ENCODE measurements around the gene FAM53B. TPM values are rescaled to one million over a fixed set of nuclear protein-coding genes. Genes with fewer than 3 reads are reported as not detected.

The FAM53B gene
- total and polyA plus RNA-seq, 4 experiments from 2014 or later = 7.3 to 60.7 (median 49.9) TPM

GRCh38 chr10:124677293-124677699 is 66.9 kb downstream of the FAM53B start:
- DNase-seq = no peak
- H3K36me3 Mint-ChIP-seq = peaks cover 33 to 58% of the 10 kb centered on the region in 2 donors
- H3K4me3 ChIP-seq (ENCODE audit: low read length in 2 of 2) = no peak overlapping the region
- H3K4me1 ChIP-seq (ENCODE audit: insufficient read depth, low read length) = peaks cover 96% of the 10 kb centered on the region
- H3K27ac Mint-ChIP-seq = peak overlapping the region; percentile 85 to 97 (median 92)
- H3K36me3 ChIP-seq (ENCODE audit: insufficient read depth, low read length) = peaks cover 22% of the 10 kb centered on the region
- H3K9me3 Mint-ChIP-seq = no peaks in the 10 kb centered on the region
- no peaks in the 10 kb centered on the region for H3K9me3 ChIP-seq (ENCODE audit: control insufficient read depth in 1 of 2, low read length in 2 of 2)
- H3K27me3 Mint-ChIP-seq = no peaks in the 10 kb centered on the region
- H3K4me3 Mint-ChIP-seq = peak overlapping the region in 7 of 8 donors; percentile 76 to 88 (median 80)
- peak overlapping the region; percentile 54 for H3K27ac ChIP-seq (ENCODE audit: low read depth, low read length)
- ChIA-PET CTCF (ENCODE audit: partially characterized antibody) (interaction anchor here (1.2 to 10.1 kb wide), 5 partner anchors 15 to 66 kb away, joined by 3 to 87 read pairs (median 6); no protein-coding TSS in a partner anchor), POLR2A (ENCODE audit: partially characterized antibody) (interaction anchor here (1.4 to 25.7 kb wide), 8 partner anchors 11 to 63 kb away, joined by 3 to 439 read pairs (median 44); no protein-coding TSS in a partner anchor)
- H3K27me3 ChIP-seq (ENCODE audit: insufficient read depth, low read length) = no peaks in the 10 kb centered on the region
- intact Hi-C loops (cut with micrococcal nuclease) = no loop called here
- H3K4me1 Mint-ChIP-seq = peaks cover 73 to 99% (median 89%) of the 10 kb centered on the region in 4 donors

- Mint-ChIP-seq H3K27ac (peak overlapping the region; percentile 81 to 97 (median 91)), H3K36me3 (peaks cover 28 to 58% of the 10 kb centered on the region in 2 donors), H3K4me3 (peak overlapping the region in 7 of 8 donors; percentile 12 to 82 (median 63)), H3K27me3 (no peaks in the 10 kb centered on the region), H3K4me1 (peaks cover 77 to 100% (median 95%) of the 10 kb centered on the region in 4 donors), H3K9me3 (no peaks in the 10 kb centered on the region)
- intact Hi-C loops (cut with micrococcal nuclease) = no loop called here
- Histone ChIP-seq H3K9me3 (ENCODE audit: control insufficient read depth in 1 of 2, low read length in 2 of 2) (no peaks in the 10 kb centered on the region), H3K27me3 (ENCODE audit: insufficient read depth, low read length) (no peaks in the 10 kb centered on the region), H3K27ac (ENCODE audit: low read depth, low read length) (peak overlapping the region; percentile 54), H3K4me1 (ENCODE audit: insufficient read depth, low read length) (peaks cover 97% of the 10 kb centered on the region), H3K36me3 (ENCODE audit: insufficient read depth, low read length) (peaks cover 15% of the 10 kb centered on the region), H3K4me3 (ENCODE audit: low read length in 2 of 2) (no peak overlapping the region)
- ChIA-PET CTCF (ENCODE audit: partially characterized antibody) (interaction anchor here (0.9 to 10.1 kb wide), 8 partner anchors 15 to 136 kb away, joined by 3 to 87 read pairs (median 6); no protein-coding TSS in a partner anchor), POLR2A (ENCODE audit: partially characterized antibody) (interaction anchor here (0.9 to 25.7 kb wide), 9 partner anchors 10 to 64 kb away, joined by 3 to 439 read pairs (median 15); no protein-coding TSS in a partner anchor)
- no peak for DNase-seq
These were observed 67.6 kb downstream of the FAM53B start for GRCh38 chr10:124676416-124677062.

- ChIA-PET CTCF (ENCODE audit: partially characterized antibody) (interaction anchor here (1.3 to 10.1 kb wide), 5 partner anchors 14 to 135 kb away, joined by 3 to 87 read pairs (median 20); no protein-coding TSS in a partner anchor), POLR2A (ENCODE audit: partially characterized antibody) (interaction anchor here (0.9 to 25.7 kb wide), 9 partner anchors 13 to 65 kb away, joined by 3 to 439 read pairs (median 15); no protein-coding TSS in a partner anchor)
- Histone ChIP-seq H3K4me3 (ENCODE audit: low read length in 2 of 2) (no peak overlapping the region), H3K27me3 (ENCODE audit: insufficient read depth, low read length) (no peaks in the 10 kb centered on the region), H3K36me3 (ENCODE audit: insufficient read depth, low read length) (peaks cover 8% of the 10 kb centered on the region), H3K27ac (ENCODE audit: low read depth, low read length) (peak overlapping the region; percentile 54), H3K9me3 (ENCODE audit: control insufficient read depth in 1 of 2, low read length in 2 of 2) (no peaks in the 10 kb centered on the region), H3K4me1 (ENCODE audit: insufficient read depth, low read length) (peaks cover 100% of the 10 kb centered on the region)
- Mint-ChIP-seq H3K27me3 (no peaks in the 10 kb centered on the region), H3K9me3 (no peaks in the 10 kb centered on the region), H3K4me1 (peaks cover 81 to 100% (median 97%) of the 10 kb centered on the region in 4 donors), H3K36me3 (peaks cover 21 to 51% of the 10 kb centered on the region in 2 donors), H3K4me3 (peak overlapping the region in 7 of 8 donors; percentile 48 to 82 (median 56)), H3K27ac (peak overlapping the region; percentile 73 to 97 (median 85))
- intact Hi-C loops (cut with micrococcal nuclease) = no loop called here
- no peak for DNase-seq
These were observed 68.4 kb downstream of the FAM53B start for GRCh38 chr10:124675824-124676223.

- H3K27ac Mint-ChIP-seq = peak overlapping the region; percentile 20 to 97 (median 92)
- Histone ChIP-seq H3K36me3 (ENCODE audit: insufficient read depth, low read length) (peaks cover 3% of the 10 kb centered on the region), H3K9me3 (ENCODE audit: control insufficient read depth in 1 of 2, low read length in 2 of 2) (no peaks in the 10 kb centered on the region), H3K4me1 (ENCODE audit: insufficient read depth, low read length) (peaks cover 100% of the 10 kb centered on the region), H3K27ac (ENCODE audit: low read depth, low read length) (no peak overlapping the region), H3K4me3 (ENCODE audit: low read length in 2 of 2) (no peak overlapping the region), H3K27me3 (ENCODE audit: insufficient read depth, low read length) (no peaks in the 10 kb centered on the region)
- no peaks in the 10 kb centered on the region for H3K27me3 Mint-ChIP-seq
- H3K4me1 Mint-ChIP-seq = peaks cover 81 to 100% (median 97%) of the 10 kb centered on the region in 4 donors
- H3K4me3 Mint-ChIP-seq = peak overlapping the region in 6 of 8 donors; percentile 22 to 77 (median 64)
- intact Hi-C loops (cut with micrococcal nuclease) = no loop called here
- CTCF ChIA-PET (ENCODE audit: partially characterized antibody) = interaction anchor here (1.3 to 10.1 kb wide), 6 partner anchors 13 to 135 kb away, joined by 3 to 87 read pairs (median 17); no protein-coding TSS in a partner anchor
- peaks cover 16 to 50% of the 10 kb centered on the region in 2 donors for H3K36me3 Mint-ChIP-seq
- DNase-seq = no peak
- POLR2A ChIA-PET (ENCODE audit: partially characterized antibody) = interaction anchor here (0.9 to 25.7 kb wide), 12 partner anchors 10 to 65 kb away, joined by 3 to 439 read pairs (median 8); no protein-coding TSS in a partner anchor
- no peaks in the 10 kb centered on the region for H3K9me3 Mint-ChIP-seq
These were observed 68.9 kb downstream of the FAM53B start for GRCh38 chr10:124675261-124675660.

- no peak for DNase-seq
- Histone ChIP-seq H3K4me1 (ENCODE audit: insufficient read depth, low read length) (peaks cover 100% of the 10 kb centered on the region), H3K9me3 (ENCODE audit: control insufficient read depth in 1 of 2, low read length in 2 of 2) (no peaks in the 10 kb centered on the region), H3K4me3 (ENCODE audit: low read length in 2 of 2) (no peak overlapping the region), H3K27ac (ENCODE audit: low read depth, low read length) (no peak overlapping the region), H3K27me3 (ENCODE audit: insufficient read depth, low read length) (no peaks in the 10 kb centered on the region), H3K36me3 (ENCODE audit: insufficient read depth, low read length) (no peaks in the 10 kb centered on the region)
- Mint-ChIP-seq H3K27ac (peak overlapping the region; percentile 20 to 97 (median 92)), H3K36me3 (peaks cover 12 to 46% of the 10 kb centered on the region in 2 donors), H3K4me3 (peak overlapping the region in 6 of 8 donors; percentile 22 to 77 (median 55)), H3K9me3 (no peaks in the 10 kb centered on the region), H3K4me1 (peaks cover 80 to 100% (median 96%) of the 10 kb centered on the region in 4 donors), H3K27me3 (no peaks in the 10 kb centered on the region)
- intact Hi-C loops (cut with micrococcal nuclease) = no loop called here
- ChIA-PET CTCF (ENCODE audit: partially characterized antibody) (interaction anchor here (0.9 to 10.1 kb wide), 8 partner anchors 13 to 66 kb away, joined by 3 to 87 read pairs (median 17); no protein-coding TSS in a partner anchor), POLR2A (ENCODE audit: partially characterized antibody) (interaction anchor here (0.9 to 25.7 kb wide), 13 partner anchors 10 to 66 kb away, joined by 3 to 439 read pairs (median 5); no protein-coding TSS in a partner anchor)
These were observed 69.4 kb downstream of the FAM53B start for GRCh38 chr10:124674768-124675222.

- ChIA-PET POLR2A (ENCODE audit: partially characterized antibody) (interaction anchor here (0.9 to 25.7 kb wide), 14 partner anchors 8 to 69 kb away, joined by 3 to 439 read pairs (median 6); no protein-coding TSS in a partner anchor), CTCF (ENCODE audit: partially characterized antibody) (interaction anchor here (0.9 to 10.1 kb wide), 13 partner anchors 10 to 74 kb away, joined by 3 to 87 read pairs (median 7); no protein-coding TSS in a partner anchor)
- Histone ChIP-seq H3K4me3 (ENCODE audit: low read length in 2 of 2) (no peak overlapping the region), H3K27me3 (ENCODE audit: insufficient read depth, low read length) (no peaks in the 10 kb centered on the region), H3K36me3 (ENCODE audit: insufficient read depth, low read length) (peaks cover 6% of the 10 kb centered on the region), H3K27ac (ENCODE audit: low read depth, low read length) (peak overlapping the region; percentile 14), H3K9me3 (ENCODE audit: control insufficient read depth in 1 of 2, low read length in 2 of 2) (no peaks in the 10 kb centered on the region), H3K4me1 (ENCODE audit: insufficient read depth, low read length) (peaks cover 100% of the 10 kb centered on the region)
- H3K27ac Mint-ChIP-seq = peak overlapping the region; percentile 76 to 92 (median 90)
- H3K36me3 Mint-ChIP-seq = peaks cover 8 to 41% of the 10 kb centered on the region in 2 donors
- no peaks in the 10 kb centered on the region for H3K9me3 Mint-ChIP-seq
- peak overlapping the region; percentile 46 to 84 (median 62) for H3K4me3 Mint-ChIP-seq
- DNase-seq = no peak
- intact Hi-C loops (cut with micrococcal nuclease) = no loop called here
- no peaks in the 10 kb centered on the region for H3K27me3 Mint-ChIP-seq
- H3K4me1 Mint-ChIP-seq = peaks cover 72 to 99% (median 90%) of the 10 kb centered on the region in 4 donors
These were observed 72.0 kb downstream of the FAM53B start for GRCh38 chr10:124672181-124672638.

All from CD4-positive, alpha-beta memory T cell (primary cell).